Neuronal stem cell (in vitro differentiated cells): ENCODE data around the gene PADI4.

ENCODE experiments used
- DNase-seq: peaks from one replicate; pipeline ENCODE4 v3.0.0-alpha.2; 2013; ENCODE audit warnings: low spot score
- H2AFZ ChIP-seq: one replicate; pipeline ENCODE4 v1.6.1; 2013; ENCODE audit warnings: mild to moderate bottlenecking, low read length, inconsistent platforms
- H2AK5ac ChIP-seq: 2 replicates; pipeline ENCODE4 v1.6.1; 2013; ENCODE audit warnings: low read depth, mild to moderate bottlenecking, inconsistent platforms, low read length, moderate library complexity, mixed read lengths
- H2BK120ac ChIP-seq: 2 replicates; pipeline ENCODE4 v1.6.1; 2013; ENCODE audit warnings: low read depth, mild to moderate bottlenecking, inconsistent platforms, low read length, moderate library complexity, mixed read lengths
- H2BK12ac ChIP-seq: one replicate; pipeline ENCODE4 v1.6.1; 2013; ENCODE audit warnings: low read length, inconsistent platforms
- H2BK15ac ChIP-seq: 2 replicates; pipeline ENCODE4 v1.6.1; 2013; ENCODE audit warnings: mild to moderate bottlenecking, low read length, inconsistent platforms, mixed read lengths
- H2BK5ac ChIP-seq: one replicate; pipeline ENCODE4 v1.6.1; 2013; ENCODE audit warnings: inconsistent platforms, mild to moderate bottlenecking, low read length, moderate library complexity
- H3K14ac ChIP-seq: one replicate; pipeline ENCODE4 v1.6.1; 2013; ENCODE audit warnings: low read length, inconsistent platforms
- H3K18ac ChIP-seq: 2 replicates; pipeline ENCODE4 v1.6.1; 2013; ENCODE audit warnings: low read length, inconsistent platforms
- H3K23ac ChIP-seq: 2 replicates; pipeline ENCODE4 v1.6.1; 2013; ENCODE audit warnings: low read depth, mild to moderate bottlenecking, mixed read lengths, low read length, inconsistent platforms; ENCODE audit not compliant: poor library complexity
- H3K27ac ChIP-seq: replicated peaks from 3 replicates; pipeline ENCODE4 v1.5.1; 2013; ENCODE audit warnings: low read length, inconsistent platforms
- H3K27me3 ChIP-seq, 3 experiments: 2 replicates each; pipeline ENCODE4 v1.6.1; 2013; ENCODE audit warnings: low read length in 3 of 3, mild to moderate bottlenecking in 2 of 3, inconsistent platforms in 1 of 3, low read depth in 1 of 3, mixed read lengths in 1 of 3, moderate library complexity in 1 of 3; ENCODE audit not compliant: control insufficient read depth in 3 of 3, insufficient read depth in 3 of 3
- H3K36me3 ChIP-seq, 2 donors: replicated peaks in 1 of 2; 2 replicates each; pipeline ENCODE4 v1.6.1; 2013; ENCODE audit warnings: low read length in 2 of 2; ENCODE audit not compliant: control insufficient read depth in 2 of 2, insufficient read depth in 2 of 2
- H3K4ac ChIP-seq: 2 replicates; pipeline ENCODE4 v1.6.1; 2013; ENCODE audit warnings: inconsistent platforms, mild to moderate bottlenecking, low read length, moderate library complexity
- H3K4me1 ChIP-seq, 2 donors: 1 replicate in 1 of 2; 2 replicates in 1 of 2; pipeline ENCODE4 v1.6.1; 2013; ENCODE audit warnings: low read length in 2 of 2, low read depth in 1 of 2; ENCODE audit not compliant: control insufficient read depth in 2 of 2, insufficient read depth in 1 of 2
- H3K4me2 ChIP-seq: one replicate; pipeline ENCODE4 v1.6.1; 2013; ENCODE audit warnings: mild to moderate bottlenecking, low read length, inconsistent platforms; ENCODE audit not compliant: insufficient read depth, poor library complexity, severe bottlenecking
- H3K4me3 ChIP-seq, 2 donors: 2 replicates each; pipeline ENCODE4 v1.5.1; 2013; ENCODE audit warnings: low read length in 2 of 2, mild to moderate bottlenecking in 2 of 2, inconsistent platforms in 1 of 2, moderate library complexity in 1 of 2
- H3K79me1 ChIP-seq: one replicate; pipeline ENCODE4 v1.6.1; 2013; ENCODE audit warnings: low read depth, mild to moderate bottlenecking, inconsistent platforms, low read length, moderate library complexity
- H3K9ac ChIP-seq: one replicate; pipeline ENCODE4 v1.6.1; 2013; ENCODE audit warnings: mild to moderate bottlenecking, low read depth, low read length, inconsistent platforms; ENCODE audit not compliant: poor library complexity
- H3K9me3 ChIP-seq, 2 donors: replicated peaks in 1 of 2; 2 replicates each; pipeline versions ENCODE3 to v1.6.1; 2013; ENCODE audit warnings: low read length in 2 of 2, mild to moderate bottlenecking in 2 of 2, inconsistent platforms in 1 of 2, low read depth in 1 of 2, mixed read lengths in 1 of 2, moderate library complexity in 1 of 2; ENCODE audit not compliant: control insufficient read depth in 2 of 2, insufficient read depth in 1 of 2
- H4K8ac ChIP-seq: one replicate; pipeline ENCODE4 v1.6.1; 2013; ENCODE audit warnings: low read depth, mild to moderate bottlenecking, inconsistent platforms, low read length, moderate library complexity
- H4K91ac ChIP-seq: one replicate; pipeline ENCODE4 v1.6.1; 2013; ENCODE audit warnings: low read length, low read depth, mild to moderate bottlenecking, inconsistent platforms; ENCODE audit not compliant: poor library complexity
- WGBS, 2 donors: extraction: QIAGEN DNeasy Blood & Tissue Kit; methylation state at CpG; one replicate each; pipeline ENCODE4 v1.1.7; 2013; ENCODE audit warnings: missing lambda C conversion rate in 2 of 2, mixed read lengths in 1 of 2; ENCODE audit not compliant: insufficient read length in 2 of 2, insufficient replicate concordance in 1 of 2; ENCODE audit errors: extremely low coverage in 2 of 2; 5-methylcytosine and 5-hydroxymethylcytosine counted together

The PADI4 gene

GRCh38 chr1:17355898-17356297 is 47.9 kb downstream of the PADI4 start:
- Histone ChIP-seq H3K36me3 (no peaks in the 10 kb centered on the region), H2AFZ (no peak overlapping the region), H3K9ac (no peak overlapping the region), H3K27me3 (peaks cover 0 to 20% (median 0%) of the 10 kb centered on the region in 3 experiments), H2BK15ac (peak overlapping the region; percentile 12), H3K4me3 (no peak overlapping the region), H4K91ac (no peak overlapping the region), H3K4me1 (peaks cover 0 to 1% of the 10 kb centered on the region in 2 donors), H2BK12ac (no peak overlapping the region), H3K9me3 (peaks cover 0 to 2% of the 10 kb centered on the region in 2 donors), H3K4ac (no peak overlapping the region), H3K23ac (no peak overlapping the region), H3K4me2 (no peak overlapping the region), H3K14ac (peak overlapping the region; percentile 25), H3K79me1 (no peaks in the 10 kb centered on the region), H4K8ac (no peak overlapping the region), H2BK5ac (no peak overlapping the region), H3K18ac (peak overlapping the region; percentile 35), H3K27ac (no peak overlapping the region), H2AK5ac (no peak overlapping the region), H2BK120ac (no peak overlapping the region)
- no CpG with 5 or more reads among the region's 6 CpGs for WGBS, 2 donors
- no peak for DNase-seq

GRCh38 chr1:17356387-17357026 is 48.5 kb downstream of the PADI4 start:
- WGBS, 2 donors: no CpG with 5 or more reads among the region's 12 CpGs
- H4K8ac ChIP-seq: no peak overlapping the region
- H2BK120ac ChIP-seq: no peak overlapping the region
- peak overlapping the region; percentile 0 for H3K23ac ChIP-seq
- H2BK5ac ChIP-seq: no peak overlapping the region
- no peak overlapping the region for H3K4me3 ChIP-seq
- H3K4ac ChIP-seq: no peak overlapping the region
- no peak overlapping the region for H3K14ac ChIP-seq
- no peak for DNase-seq
- peaks cover 0 to 2% of the 10 kb centered on the region in 2 donors for H3K9me3 ChIP-seq
- H3K79me1 ChIP-seq: no peaks in the 10 kb centered on the region
- H3K4me2 ChIP-seq: no peak overlapping the region
- no peak overlapping the region for H3K27ac ChIP-seq
- no peak overlapping the region for H4K91ac ChIP-seq
- no peaks in the 10 kb centered on the region for H3K36me3 ChIP-seq
- H2BK12ac ChIP-seq: no peak overlapping the region
- peaks cover 0 to 1% of the 10 kb centered on the region in 2 donors for H3K4me1 ChIP-seq
- peak overlapping the region; percentile 56 for H3K18ac ChIP-seq
- H2AFZ ChIP-seq: no peak overlapping the region
- no peak overlapping the region for H3K9ac ChIP-seq
- peak overlapping the region; percentile 65 for H2AK5ac ChIP-seq
- peaks cover 0 to 20% (median 0%) of the 10 kb centered on the region in 3 experiments for H3K27me3 ChIP-seq
- H2BK15ac ChIP-seq: peak overlapping the region; percentile 12

GRCh38 chr1:17358557-17358956 is 50.6 kb downstream of the PADI4 start:
- no peaks in the 10 kb centered on the region for H3K36me3 ChIP-seq
- no peak overlapping the region for H4K8ac ChIP-seq
- no peak overlapping the region for H3K4ac ChIP-seq
- no peak overlapping the region for H4K91ac ChIP-seq
- H2BK120ac ChIP-seq: no peak overlapping the region
- H3K18ac ChIP-seq: no peak overlapping the region
- H3K14ac ChIP-seq: no peak overlapping the region
- H3K79me1 ChIP-seq: no peaks in the 10 kb centered on the region
- no peak overlapping the region for H2BK15ac ChIP-seq
- no CpG with 5 or more reads among the region's 4 CpGs for WGBS, 2 donors
- no peak overlapping the region for H2BK12ac ChIP-seq
- DNase-seq: no peak
- no peak overlapping the region for H2AK5ac ChIP-seq
- H3K27me3 ChIP-seq: peaks cover 0 to 17% (median 0%) of the 10 kb centered on the region in 3 experiments
- no peak overlapping the region for H3K4me3 ChIP-seq
- no peak overlapping the region for H3K9ac ChIP-seq
- no peak overlapping the region for H3K23ac ChIP-seq
- no peak overlapping the region for H3K27ac ChIP-seq
- H3K4me2 ChIP-seq: no peak overlapping the region
- H3K9me3 ChIP-seq: no peaks in the 10 kb centered on the region
- H3K4me1 ChIP-seq: peaks cover 0 to 1% of the 10 kb centered on the region in 2 donors
- no peak overlapping the region for H2AFZ ChIP-seq
- H2BK5ac ChIP-seq: no peak overlapping the region

- no peak overlapping the region for H2BK5ac ChIP-seq
- no peak overlapping the region for H3K4me2 ChIP-seq
- H3K27me3 ChIP-seq: peaks cover 0 to 17% (median 0%) of the 10 kb centered on the region in 3 experiments
- no peak overlapping the region for H3K4ac ChIP-seq
- no peak overlapping the region for H4K8ac ChIP-seq
- no peak overlapping the region for H3K4me3 ChIP-seq
- H3K79me1 ChIP-seq: no peaks in the 10 kb centered on the region
- no CpG with 5 or more reads among the region's 11 CpGs for WGBS, 2 donors
- DNase-seq: no peak
- peak overlapping the region; percentile 8 for H2AFZ ChIP-seq
- H4K91ac ChIP-seq: no peak overlapping the region
- H2BK15ac ChIP-seq: no peak overlapping the region
- no peak overlapping the region for H2BK120ac ChIP-seq
- no peaks in the 10 kb centered on the region for H3K9me3 ChIP-seq
- H2BK12ac ChIP-seq: no peak overlapping the region
- no peak overlapping the region for H3K14ac ChIP-seq
- peaks cover 0 to 1% of the 10 kb centered on the region in 2 donors for H3K4me1 ChIP-seq
- no peak overlapping the region for H2AK5ac ChIP-seq
- no peak overlapping the region for H3K27ac ChIP-seq
- no peaks in the 10 kb centered on the region for H3K36me3 ChIP-seq
- no peak overlapping the region for H3K18ac ChIP-seq
- no peak overlapping the region for H3K23ac ChIP-seq
- no peak overlapping the region for H3K9ac ChIP-seq
These were observed 51.0 kb downstream of the PADI4 start for GRCh38 chr1:17359031-17359430.
